GM10266 (cell line): ENCODE results near the gene FHOD3.

ENCODE experiments used
- DNase-seq: peaks from one replicate; pipeline ENCODE4 v3.0.0; 2012; ENCODE audit errors: extremely low spot score
- CTCF ChIP-seq: IDR thresholded peaks from 2 replicates; pipeline ENCODE4 v1.5.1; 2012; ENCODE audit warnings: mild to moderate bottlenecking, low read depth; ENCODE audit not compliant: control insufficient read depth, insufficient read depth; ENCODE audit errors: missing control alignments

Gene FHOD3

GRCh38 chr18:36360256-36360909 lies 62.9 kb downstream of the FHOD3 start:
- no peak for DNase-seq
- TF ChIP-seq CTCF: no peak

GRCh38 chr18:36364911-36365624 lies 67.6 kb downstream of the FHOD3 start:
- DNase-seq: no peak
- no peak for TF ChIP-seq CTCF

GRCh38 chr18:36365836-36366775 lies 68.6 kb downstream of the FHOD3 start:
- DNase-seq: no peak
- TF ChIP-seq CTCF: no peak

GRCh38 chr18:36366994-36367839 lies 69.7 kb downstream of the FHOD3 start:
- DNase-seq: no peak
- no peak for TF ChIP-seq CTCF

- no peak for TF ChIP-seq CTCF
- DNase-seq: no peak
These were observed 71.4 kb downstream of the FHOD3 start for GRCh38 chr18:36368889-36369288.

- TF ChIP-seq CTCF: peak; percentile 37
- DNase-seq: no peak
These were observed 75.4 kb downstream of the FHOD3 start for GRCh38 chr18:36372903-36373311.
